Fibroblast of mammary gland (primary cell): ENCODE data around the gene SLC1A1.

Source experiments
- DNase-seq: peaks from one replicate; pipeline ENCODE4 v3.0.0-alpha.2; 2010; ENCODE audit warnings: low read depth
- H3K4me3 ChIP-seq: 2 replicates; pipeline ENCODE4 v1.5.1; 2011; ENCODE audit warnings: low read depth, mild to moderate bottlenecking, low read length, moderate library complexity; ENCODE audit not compliant: control insufficient read depth
- TF ChIP-seq, protein P1 (sequence below): conservative IDR thresholded peaks from 2 replicates; pipeline ENCODE4 v1.5.1; 2011; ENCODE audit warnings: low read depth, low read length, inconsistent platforms; ENCODE audit not compliant: control insufficient read depth, insufficient read depth

Gene SLC1A1

GRCh38 chr9:4508907-4509589 lies 18.8 kb downstream of the SLC1A1 start:
- TF ChIP-seq, protein P1, sequence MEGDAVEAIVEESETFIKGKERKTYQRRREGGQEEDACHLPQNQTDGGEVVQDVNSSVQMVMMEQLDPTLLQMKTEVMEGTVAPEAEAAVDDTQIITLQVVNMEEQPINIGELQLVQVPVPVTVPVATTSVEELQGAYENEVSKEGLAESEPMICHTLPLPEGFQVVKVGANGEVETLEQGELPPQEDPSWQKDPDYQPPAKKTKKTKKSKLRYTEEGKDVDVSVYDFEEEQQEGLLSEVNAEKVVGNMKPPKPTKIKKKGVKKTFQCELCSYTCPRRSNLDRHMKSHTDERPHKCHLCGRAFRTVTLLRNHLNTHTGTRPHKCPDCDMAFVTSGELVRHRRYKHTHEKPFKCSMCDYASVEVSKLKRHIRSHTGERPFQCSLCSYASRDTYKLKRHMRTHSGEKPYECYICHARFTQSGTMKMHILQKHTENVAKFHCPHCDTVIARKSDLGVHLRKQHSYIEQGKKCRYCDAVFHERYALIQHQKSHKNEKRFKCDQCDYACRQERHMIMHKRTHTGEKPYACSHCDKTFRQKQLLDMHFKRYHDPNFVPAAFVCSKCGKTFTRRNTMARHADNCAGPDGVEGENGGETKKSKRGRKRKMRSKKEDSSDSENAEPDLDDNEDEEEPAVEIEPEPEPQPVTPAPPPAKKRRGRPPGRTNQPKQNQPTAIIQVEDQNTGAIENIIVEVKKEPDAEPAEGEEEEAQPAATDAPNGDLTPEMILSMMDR: no peak
- H3K4me3 ChIP-seq: no peak overlapping the region
- DNase-seq: peak; percentile 88

GRCh38 chr9:4509590-4509984 lies 19.3 kb downstream of the SLC1A1 start:
- TF ChIP-seq, protein P1: no peak
- no peak for DNase-seq
- H3K4me3 ChIP-seq: no peak overlapping the region

DNA sequence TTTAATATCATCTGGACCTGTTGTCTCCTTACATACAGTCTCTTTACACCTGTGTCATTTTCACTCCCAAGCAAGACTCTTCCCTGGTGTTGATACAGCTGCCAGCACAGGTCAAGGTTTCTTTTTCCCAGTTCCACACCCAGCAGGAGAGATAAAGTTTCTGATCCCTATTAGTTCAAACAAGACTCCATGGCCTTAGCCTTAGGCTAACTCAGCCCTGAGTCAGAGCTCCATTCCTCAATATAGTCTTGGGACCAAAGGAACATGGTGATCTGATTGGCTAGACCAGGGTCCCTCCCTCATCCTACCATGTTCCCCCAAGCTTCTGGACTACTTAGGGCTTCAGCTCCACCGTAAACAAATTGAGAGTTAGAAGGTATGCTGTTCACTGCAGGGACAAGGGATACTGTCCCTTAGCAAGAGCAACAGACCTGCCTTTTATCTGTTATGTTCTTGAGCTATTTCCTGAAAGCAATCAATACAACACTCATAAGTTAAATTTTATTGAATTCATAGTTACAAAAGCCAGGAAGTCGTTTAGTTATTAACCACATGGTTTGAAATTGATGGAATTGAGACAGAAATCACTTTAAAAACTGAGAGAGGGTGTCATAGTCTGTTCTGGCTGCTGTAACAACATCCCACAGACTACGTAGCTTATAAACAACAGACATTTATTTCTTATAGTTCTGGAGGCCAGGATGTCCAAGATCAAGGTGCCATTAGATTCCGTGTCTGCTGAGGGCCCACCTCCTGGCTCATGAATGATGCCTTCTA lies 20.5 kb downstream of the SLC1A1 start:
- no peak overlapping the region for H3K4me3 ChIP-seq
- no peak for DNase-seq
- TF ChIP-seq, protein P1: no peak

DNA sequence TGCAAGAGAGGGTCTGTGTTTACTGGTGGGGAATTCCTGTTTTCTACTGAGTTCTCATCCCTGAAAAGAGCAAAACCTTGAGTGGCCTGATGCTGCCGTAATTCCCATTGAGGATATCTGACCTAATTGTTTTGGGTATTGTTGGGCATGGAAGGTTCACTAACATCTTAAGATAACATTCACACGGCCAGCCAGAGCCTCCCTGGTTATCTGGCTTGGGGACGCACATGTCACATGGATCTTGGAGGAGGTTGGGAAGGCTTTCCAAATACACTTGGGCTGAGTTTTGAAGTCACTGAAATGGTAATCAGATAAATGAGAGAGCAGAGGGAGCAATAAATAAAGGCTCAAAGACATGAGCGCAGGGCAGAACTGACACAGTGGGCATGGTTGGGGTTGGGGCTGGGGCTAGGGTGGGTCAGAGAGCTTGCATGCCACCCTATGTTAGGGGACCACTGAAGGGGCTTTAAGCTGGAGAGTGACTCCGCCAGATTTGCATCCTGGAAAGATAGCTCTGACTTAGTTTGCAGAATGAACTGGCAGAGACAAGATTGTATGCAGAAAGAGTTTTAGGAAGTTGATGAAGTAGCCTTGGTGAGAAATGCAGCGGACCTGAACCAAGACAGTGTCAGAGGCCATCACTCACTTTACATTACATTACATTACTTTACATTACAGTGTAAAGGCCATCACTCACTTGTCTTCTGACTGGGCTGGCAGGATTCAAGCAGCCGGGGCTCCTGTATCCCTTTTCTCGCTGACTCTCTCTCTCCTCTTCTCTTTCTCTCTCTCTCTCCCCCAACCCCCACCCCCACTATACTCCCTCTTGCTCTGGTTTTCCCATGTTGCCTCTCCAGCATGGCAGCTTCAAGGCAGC lies 24.2 kb downstream of the SLC1A1 start:
- TF ChIP-seq, protein P1: no peak
- H3K4me3 ChIP-seq: no peak overlapping the region
- no peak for DNase-seq

- DNase-seq: peak; percentile 29
- TF ChIP-seq, protein P1: no peak
Measured at GRCh38 chr9:4515958-4516375, 25.7 kb downstream of the SLC1A1 start.

GRCh38 chr9:4517274-4517673 lies 27.0 kb downstream of the SLC1A1 start:
- DNase-seq: peak; percentile 14
- H3K4me3 ChIP-seq: no peak overlapping the region
- TF ChIP-seq, protein P1: no peak

More at GRCh38 chr9:4515958-4516375, 25.7 kb downstream of the SLC1A1 start:
- no peak overlapping the region for H3K4me3 ChIP-seq
